GM18517 (cell line): ENCODE data around the gene POC1B.

Experiments
- ATAC-seq: cut with Tn5 transposase; IDR thresholded peaks from one replicate; pipeline ENCODE4 v1.9.1; 2021; ENCODE audit warnings: mild to moderate bottlenecking, moderate library complexity; ENCODE audit not compliant: unreplicated experiment

Gene POC1B

GRCh38 chr12:89424389-89424788 is 101.5 kb downstream of the POC1B start:
- no peak for ATAC-seq

- no peak for ATAC-seq
Observed at GRCh38 chr12:89421092-89421835, 104.6 kb downstream of the POC1B start.

GRCh38 chr12:89418228-89418910 is 107.5 kb downstream of the POC1B start:
- no peak for ATAC-seq

- no peak for ATAC-seq
Observed at GRCh38 chr12:89417246-89417977, 108.4 kb downstream of the POC1B start.

GRCh38 chr12:89416049-89416792 is 109.6 kb downstream of the POC1B start:
- no peak for ATAC-seq

GRCh38 chr12:89414851-89415250 is 111.0 kb downstream of the POC1B start:
- no peak for ATAC-seq

GRCh38 chr12:89414322-89414721 is 111.5 kb downstream of the POC1B start:
- ATAC-seq = no peak

GRCh38 chr12:89413234-89413633 is 112.6 kb downstream of the POC1B start:
- ATAC-seq = no peak

- no peak for ATAC-seq
Observed at GRCh38 chr12:89412665-89413064, 113.2 kb downstream of the POC1B start.

- no peak for ATAC-seq
Observed at GRCh38 chr12:89411846-89412245, 114.0 kb downstream of the POC1B start.

- no peak for ATAC-seq
Observed at GRCh38 chr12:89411234-89411633, 114.6 kb downstream of the POC1B start.

- no peak for ATAC-seq
Observed at GRCh38 chr12:89405626-89406345, 120.1 kb downstream of the POC1B start.

GRCh38 chr12:89401433-89402058 is 124.3 kb downstream of the POC1B start:
- ATAC-seq = no peak

- ATAC-seq = no peak
Observed at GRCh38 chr12:89400415-89400814, 125.4 kb downstream of the POC1B start.

- ATAC-seq = no peak
Observed at GRCh38 chr12:89395712-89396111, 130.1 kb downstream of the POC1B start.

GRCh38 chr12:89393551-89394121 is 132.2 kb downstream of the POC1B start:
- no peak for ATAC-seq

- no peak for ATAC-seq
Observed at GRCh38 chr12:89392391-89392790, 133.5 kb downstream of the POC1B start.

GRCh38 chr12:89391726-89392336 is 134.0 kb downstream of the POC1B start:
- ATAC-seq = no peak
